Measurements from ENCODE around the gene NIF3L1. TPM values are rescaled to one million over a fixed set of nuclear protein-coding genes. Genes with fewer than 3 reads are reported as not detected.
"Not testable (repeated sequence)": the region's sequence is repeated elsewhere in the genome, so short reads cannot be mapped to it uniquely, and the experiment has no call there.

Gene NIF3L1
- total RNA-seq, 1 experiment from 2014 or later = 34.5 TPM

DNA sequence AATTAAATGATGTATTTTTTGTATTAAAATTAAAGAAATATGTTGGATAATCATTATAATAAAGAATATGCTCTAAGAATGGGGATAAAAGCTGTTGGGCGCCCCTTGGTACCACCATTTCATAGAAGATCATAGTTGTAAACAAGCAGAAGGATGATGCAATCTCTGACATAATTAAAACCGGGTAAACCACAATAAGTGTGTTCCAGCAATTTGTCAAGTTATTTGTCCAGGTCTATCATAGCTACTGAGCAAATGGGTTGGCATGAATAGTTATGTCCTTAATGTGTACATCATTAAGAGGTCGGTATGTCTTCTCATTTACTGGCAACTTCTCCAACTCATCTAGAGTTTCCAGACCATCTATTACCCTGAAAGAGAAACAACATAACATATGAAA is 18.0 kb upstream of the NIF3L1 start:
- no peak for DNase-seq (ENCODE audit: low read depth)

DNA sequence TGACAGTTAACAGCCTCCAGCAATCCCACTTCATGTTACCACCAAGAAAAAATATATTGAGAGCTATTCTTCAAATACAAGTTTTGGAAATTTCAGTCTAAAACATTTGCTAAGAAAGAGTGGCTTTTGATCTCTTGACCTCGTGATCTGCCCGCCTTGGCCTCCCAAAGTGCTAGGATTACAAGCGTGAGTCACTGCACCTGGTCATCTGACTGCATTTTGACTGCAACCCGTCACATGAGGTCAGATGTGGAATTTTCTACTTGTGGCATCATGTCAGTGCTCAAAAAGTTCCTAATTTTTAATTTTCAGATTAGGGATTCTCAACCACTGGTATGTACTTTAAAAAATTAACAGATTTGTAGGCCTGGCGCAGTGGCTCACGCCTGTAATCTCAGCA is 15.6 kb upstream of the NIF3L1 start:
- peak; percentile 69 for DNase-seq (ENCODE audit: low read depth)

DNA sequence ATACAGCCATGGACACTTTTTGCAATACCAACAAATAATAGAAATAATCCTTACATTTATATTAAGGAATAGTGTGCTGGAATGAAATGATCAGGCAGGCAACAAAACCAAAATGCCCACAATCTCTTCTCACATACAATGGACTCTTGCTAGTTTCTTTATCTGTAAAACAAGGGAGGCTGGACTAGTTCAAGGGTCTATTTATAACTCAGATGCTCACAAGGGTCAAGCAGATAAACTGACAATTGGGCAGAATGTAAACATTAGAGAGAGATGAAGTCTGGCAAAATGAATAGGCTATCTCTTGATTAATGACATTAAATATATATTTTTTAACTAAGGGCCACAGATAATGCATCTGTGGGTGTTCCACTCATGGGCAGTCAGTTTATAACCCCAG is 11.7 kb upstream of the NIF3L1 start:
- DNase-seq (ENCODE audit: low read depth) = no peak

GRCh38 chr2:200878289-200878880 is 10.8 kb upstream of the NIF3L1 start:
- no peak for DNase-seq (ENCODE audit: low read depth)

DNA sequence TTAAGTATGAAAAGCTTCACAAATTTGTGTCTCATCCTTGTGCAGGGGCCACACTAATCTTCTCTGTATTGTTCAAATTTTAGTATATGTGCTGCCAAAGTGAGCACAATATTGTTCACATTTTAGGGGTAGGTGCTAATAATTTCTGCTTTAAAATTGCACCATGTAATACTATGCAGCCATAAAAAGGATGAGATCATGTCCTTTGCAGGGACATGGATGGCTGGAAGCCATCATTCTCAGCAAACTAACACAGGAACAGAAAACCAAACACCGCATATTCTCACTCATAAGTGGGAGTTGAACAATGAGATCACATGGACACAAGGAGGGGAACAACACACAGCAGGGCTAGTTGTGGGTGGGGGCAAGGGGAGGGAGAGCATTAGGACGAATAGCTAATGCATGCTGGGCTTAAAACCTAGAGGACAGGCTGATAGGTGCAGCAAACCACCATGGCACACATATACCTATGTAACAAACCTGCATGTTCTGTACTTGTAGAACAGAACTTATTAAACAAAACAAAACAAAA is 7.4 kb upstream of the NIF3L1 start:
- DNase-seq (ENCODE audit: low read depth) = not testable (repeated sequence)

GRCh38 chr2:200899482-200899881 is 10.3 kb downstream of the NIF3L1 start:
- no peak for DNase-seq (ENCODE audit: low read depth)

- DNase-seq (ENCODE audit: low read depth) = peak; percentile 88
Observed at GRCh38 chr2:200901459-200902072, 12.4 kb downstream of the NIF3L1 start.

DNA sequence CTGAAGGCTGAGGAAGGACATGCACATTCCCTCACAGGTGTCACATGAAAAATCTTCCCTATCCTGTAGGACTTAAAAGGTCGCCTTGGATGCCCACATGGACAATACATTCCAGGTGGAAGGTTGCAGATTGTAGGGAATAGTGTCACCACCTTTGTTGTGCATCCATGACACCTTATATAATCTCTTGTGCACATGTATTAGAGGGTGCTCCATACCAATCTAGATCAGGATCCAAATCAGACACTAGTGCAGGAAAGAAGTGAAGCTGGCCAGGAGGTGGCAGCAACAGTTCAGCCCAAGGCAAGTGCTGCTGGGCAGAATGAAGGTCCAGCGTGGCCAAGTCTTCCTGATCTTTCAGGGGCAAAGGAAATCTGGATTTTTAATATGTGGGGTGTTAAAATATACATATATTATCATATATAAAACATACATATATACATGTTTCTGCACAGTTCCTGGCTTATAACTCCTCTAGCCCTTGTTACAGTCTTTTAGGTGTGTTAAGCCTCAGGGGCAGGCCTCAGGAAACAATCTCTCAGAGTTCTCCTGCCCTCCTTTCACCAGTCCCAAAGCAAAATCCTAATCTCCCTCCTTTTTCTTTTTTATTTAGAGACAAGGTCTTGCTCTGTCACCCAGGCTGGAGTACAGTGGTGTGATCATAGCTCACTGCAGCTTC is 16.6 kb downstream of the NIF3L1 start:
- DNase-seq (ENCODE audit: low read depth) = peak; percentile 45

- no peak for DNase-seq (ENCODE audit: low read depth)
Observed at GRCh38 chr2:200909958-200910357, 20.8 kb downstream of the NIF3L1 start.

- DNase-seq (ENCODE audit: low read depth) = peak; percentile 31
Observed at GRCh38 chr2:200913654-200914053, 24.5 kb downstream of the NIF3L1 start.

- DNase-seq (ENCODE audit: low read depth) = no peak
Observed at GRCh38 chr2:200922439-200922838, 33.3 kb downstream of the NIF3L1 start.

DNA sequence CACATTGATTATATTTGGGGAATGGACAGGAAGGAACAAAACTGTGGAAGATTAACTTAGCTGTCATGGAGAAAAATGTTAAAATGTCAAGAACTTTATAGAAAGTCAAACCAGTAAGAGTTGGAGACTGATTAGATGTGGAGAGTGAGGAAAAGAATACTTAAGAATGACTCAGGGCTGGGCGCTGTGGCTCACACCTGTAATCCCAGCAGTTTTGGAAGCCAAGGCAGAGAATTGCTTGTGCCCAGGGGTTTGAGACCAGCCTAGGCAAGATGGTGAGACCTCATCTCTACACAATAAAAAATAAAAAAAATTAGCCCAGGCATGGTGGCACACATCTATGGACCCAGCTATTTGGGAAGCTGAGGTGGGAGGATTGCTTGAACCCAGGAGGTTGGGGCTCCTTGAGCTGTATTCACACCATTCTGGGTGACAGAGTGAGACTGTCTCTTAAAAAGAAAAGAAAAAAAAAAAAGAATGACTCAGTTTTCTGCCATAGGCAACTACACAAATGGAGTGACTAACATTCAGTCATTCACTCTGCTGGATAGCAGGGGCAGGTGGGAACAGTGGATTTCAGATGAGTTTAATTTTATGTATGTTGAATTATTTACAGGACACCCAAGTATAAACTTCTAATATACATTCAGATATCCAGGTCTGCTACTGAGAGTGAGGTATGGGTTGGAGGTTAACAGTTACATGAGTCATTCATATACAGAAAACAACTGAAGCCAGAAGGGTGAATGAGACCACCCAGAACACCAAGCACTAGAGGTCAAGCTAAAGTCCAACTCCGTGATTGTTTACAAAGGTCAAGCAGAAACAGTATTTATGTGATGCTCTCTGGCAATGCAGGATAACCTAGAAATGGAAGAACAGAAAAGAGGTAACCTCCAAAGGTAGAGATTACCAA is 40.4 kb downstream of the NIF3L1 start:
- peak; percentile 7 for DNase-seq (ENCODE audit: low read depth)

DNA sequence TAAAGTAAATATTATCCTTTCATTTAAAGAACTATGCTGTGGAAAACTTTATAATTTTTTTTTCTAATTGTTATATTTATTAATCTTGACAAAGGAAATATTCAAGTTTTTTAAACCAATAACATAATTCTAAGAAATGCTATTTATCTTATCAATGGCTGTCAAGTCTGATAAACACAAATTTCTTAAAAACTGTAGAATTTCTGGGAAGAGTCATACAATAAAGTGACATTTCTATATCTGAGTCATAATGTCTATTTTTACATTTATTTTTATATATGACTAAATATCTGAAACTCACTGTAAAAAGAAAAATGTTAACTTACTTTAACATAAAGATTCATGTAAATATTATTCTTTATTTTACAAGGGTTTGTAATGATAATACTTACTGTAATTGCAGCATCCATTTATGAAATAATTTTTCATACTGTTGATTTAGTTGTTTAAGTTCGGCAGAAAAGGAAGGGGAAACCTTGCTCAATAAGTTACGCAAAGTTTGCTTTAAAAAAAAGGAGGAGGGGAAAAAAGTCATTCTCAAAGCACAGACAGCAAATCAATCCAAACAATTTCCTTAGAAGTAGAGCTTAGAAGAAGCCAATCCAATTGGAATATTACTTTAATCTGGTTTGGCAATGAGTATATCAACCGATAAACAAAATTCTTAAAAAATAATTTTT is 41.9 kb downstream of the NIF3L1 start:
- no peak for DNase-seq (ENCODE audit: low read depth)

DNA sequence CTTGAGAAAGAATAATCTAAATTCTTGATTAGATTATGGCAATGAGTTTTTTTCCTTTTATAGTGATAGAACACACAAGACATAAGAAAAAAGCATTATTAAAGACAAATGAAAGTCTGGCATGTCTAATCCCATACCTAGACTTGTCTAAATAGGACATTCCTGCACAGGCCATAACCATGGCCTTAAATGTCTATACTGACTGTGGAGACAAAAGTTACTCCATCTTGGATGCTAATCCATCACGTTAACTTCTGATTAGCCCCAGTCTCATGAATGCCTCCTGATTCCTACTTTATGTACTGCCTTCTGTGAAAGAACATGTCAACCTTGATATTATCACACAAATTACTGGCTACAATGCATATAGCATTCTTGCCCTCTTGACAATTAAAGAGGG is 50.7 kb downstream of the NIF3L1 start:
- DNase-seq (ENCODE audit: low read depth) = no peak

DNA sequence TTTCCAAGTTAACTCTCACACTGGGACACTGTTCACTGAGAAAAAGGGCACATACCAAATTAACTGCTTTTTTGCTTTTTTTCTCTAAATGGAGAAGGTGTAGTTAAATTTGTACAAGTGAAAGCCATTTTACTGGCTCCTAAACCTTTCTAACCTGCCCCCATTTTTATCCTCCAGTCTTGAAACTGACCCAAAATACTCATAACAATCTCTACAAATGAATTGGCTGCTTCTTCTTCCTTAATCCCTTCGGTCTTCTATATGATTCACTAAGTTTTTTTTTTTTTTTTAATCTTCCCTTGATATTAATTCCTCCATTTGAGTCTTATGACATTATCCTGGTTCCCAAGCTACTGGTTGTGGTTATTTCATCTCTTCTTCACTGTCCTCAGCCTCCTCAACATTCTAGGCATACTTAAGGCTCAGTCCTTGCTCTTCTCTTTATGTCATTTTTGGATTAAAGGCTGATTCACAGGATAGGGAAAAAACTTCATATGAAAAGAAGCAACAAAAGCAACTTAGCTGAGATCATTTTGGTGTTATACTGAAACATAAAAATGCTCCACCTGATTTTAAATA is 54.4 kb downstream of the NIF3L1 start:
- DNase-seq (ENCODE audit: low read depth) = no peak

- DNase-seq (ENCODE audit: low read depth) = peak; percentile 83
Observed at GRCh38 chr2:200944467-200945394, 55.6 kb downstream of the NIF3L1 start.

DNA sequence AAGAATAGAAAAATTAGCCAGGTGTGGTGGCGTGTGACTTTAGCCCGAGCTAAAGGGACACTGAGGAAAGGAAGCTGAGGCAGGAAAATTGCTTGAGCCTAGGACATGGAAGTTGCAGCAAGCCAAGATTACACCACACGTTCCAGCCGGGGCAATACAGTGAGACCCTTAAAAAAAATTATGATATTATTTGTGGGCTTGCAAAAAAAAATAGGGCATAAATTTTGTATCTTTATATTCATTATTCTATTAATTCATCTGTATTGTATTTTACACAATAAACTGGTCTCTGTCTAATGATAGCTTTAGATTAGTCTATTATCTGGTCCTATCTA is 56.2 kb downstream of the NIF3L1 start:
- DNase-seq (ENCODE audit: low read depth) = no peak

DNA sequence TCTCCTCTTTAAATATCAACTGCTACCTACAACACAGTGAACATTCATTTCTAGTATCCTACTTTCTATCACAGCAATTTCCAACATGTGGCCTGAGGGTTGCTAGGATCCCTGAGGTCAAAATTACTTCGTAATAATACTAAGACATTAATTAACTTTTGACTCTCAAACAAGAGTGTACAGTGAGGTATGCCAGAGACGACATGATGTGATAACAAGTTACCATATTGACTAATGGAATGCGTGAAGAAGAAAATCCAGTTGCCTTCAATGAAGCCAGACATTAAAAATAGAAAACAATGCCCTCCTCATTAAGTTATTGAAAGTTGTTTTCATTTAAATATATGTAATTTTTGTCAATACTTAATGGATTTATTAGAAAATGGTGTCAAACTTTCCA is 61.2 kb downstream of the NIF3L1 start:
- DNase-seq (ENCODE audit: low read depth) = no peak
